Measurements from ENCODE around the gene TULP4.
"Not testable (repeated sequence)": the region's sequence is repeated elsewhere in the genome, so short reads cannot be mapped to it uniquely, and the experiment has no call there.

TULP4 gene

GRCh38 chr6:158391276-158391675 lies 79.0 kb downstream of the TULP4 start:
- DNase-seq (ENCODE audit: low spot score), result no peak

GRCh38 chr6:158391977-158392376 lies 79.7 kb downstream of the TULP4 start:
- DNase-seq (ENCODE audit: low spot score), result not testable (repeated sequence)

GRCh38 chr6:158396136-158396535 lies 83.9 kb downstream of the TULP4 start:
- no peak for DNase-seq (ENCODE audit: low spot score)

GRCh38 chr6:158397578-158397977 lies 85.3 kb downstream of the TULP4 start:
- no peak for DNase-seq (ENCODE audit: low spot score)

GRCh38 chr6:158398252-158399024 lies 86.2 kb downstream of the TULP4 start:
- no peak for DNase-seq (ENCODE audit: low spot score)

- DNase-seq (ENCODE audit: low spot score), result no peak
Measured at GRCh38 chr6:158399040-158399700, 86.9 kb downstream of the TULP4 start.

- DNase-seq (ENCODE audit: low spot score), result no peak
Measured at GRCh38 chr6:158402184-158402583, 89.9 kb downstream of the TULP4 start.

GRCh38 chr6:158405321-158405831 lies 93.1 kb downstream of the TULP4 start:
- DNase-seq (ENCODE audit: low spot score), result not testable (repeated sequence)

- DNase-seq (ENCODE audit: low spot score), result no peak
Measured at GRCh38 chr6:158405933-158406332, 93.7 kb downstream of the TULP4 start.

- DNase-seq (ENCODE audit: low spot score), result no peak
Measured at GRCh38 chr6:158406736-158407135, 94.5 kb downstream of the TULP4 start.

- no peak for DNase-seq (ENCODE audit: low spot score)
Measured at GRCh38 chr6:158408013-158408412, 95.7 kb downstream of the TULP4 start.

- peak; percentile 68 for DNase-seq (ENCODE audit: low spot score)
Measured at GRCh38 chr6:158408552-158409130, 96.4 kb downstream of the TULP4 start.

- DNase-seq (ENCODE audit: low spot score), result peak; percentile 24
Measured at GRCh38 chr6:158409451-158409850, 97.2 kb downstream of the TULP4 start.

GRCh38 chr6:158410784-158411183 lies 98.5 kb downstream of the TULP4 start:
- no peak for DNase-seq (ENCODE audit: low spot score)

- no peak for DNase-seq (ENCODE audit: low spot score)
Measured at GRCh38 chr6:158411998-158412397, 99.7 kb downstream of the TULP4 start.

GRCh38 chr6:158413028-158413427 lies 100.8 kb downstream of the TULP4 start:
- DNase-seq (ENCODE audit: low spot score), result no peak

GRCh38 chr6:158413814-158414565 lies 101.7 kb downstream of the TULP4 start:
- DNase-seq (ENCODE audit: low spot score), result no peak

GRCh38 chr6:158414851-158415262 lies 102.6 kb downstream of the TULP4 start:
- DNase-seq (ENCODE audit: low spot score), result no peak

- no peak for DNase-seq (ENCODE audit: low spot score)
Measured at GRCh38 chr6:158415666-158416065, 103.4 kb downstream of the TULP4 start.

GRCh38 chr6:158416883-158417759 lies 104.9 kb downstream of the TULP4 start:
- DNase-seq (ENCODE audit: low spot score), result no peak

- DNase-seq (ENCODE audit: low spot score), result peak; percentile 67
Measured at GRCh38 chr6:158417760-158418098, 105.5 kb downstream of the TULP4 start.

All from AG08395 (cell line).